GM19240 (cell line): ENCODE measurements around the gene AMMECR1.
A peak's percentile ranks its signal among the peaks of the same experiment; 100 is the strongest.
"Not testable (repeated sequence)": the region's sequence is repeated elsewhere in the genome, so short reads cannot be mapped to it uniquely, and the experiment has no call there.

Experiments used
- DNase-seq: peaks from one replicate; pipeline ENCODE4 v3.0.0; 2011; ENCODE audit warnings: low spot score; ENCODE audit not compliant: insufficient read length

Gene AMMECR1

GRCh38 chrX:110171442-110171841 is 146.4 kb downstream of the AMMECR1 start:
- DNase-seq = no peak

- no peak for DNase-seq
Observed at GRCh38 chrX:110170029-110170428, 147.9 kb downstream of the AMMECR1 start.

- DNase-seq = no peak
Observed at GRCh38 chrX:110168585-110168984, 149.3 kb downstream of the AMMECR1 start.

GRCh38 chrX:110167952-110168451 is 149.9 kb downstream of the AMMECR1 start:
- peak; percentile 23 for DNase-seq

- DNase-seq = no peak
Observed at GRCh38 chrX:110163488-110163887, 154.4 kb downstream of the AMMECR1 start.

- DNase-seq = no peak
Observed at GRCh38 chrX:110162867-110163266, 155.0 kb downstream of the AMMECR1 start.

- DNase-seq = no peak
Observed at GRCh38 chrX:110162131-110162530, 155.8 kb downstream of the AMMECR1 start.

GRCh38 chrX:110161361-110161686 is 156.6 kb downstream of the AMMECR1 start:
- DNase-seq = no peak

- DNase-seq = no peak
Observed at GRCh38 chrX:110159865-110160264, 158.0 kb downstream of the AMMECR1 start.

- no peak for DNase-seq
Observed at GRCh38 chrX:110159235-110159634, 158.7 kb downstream of the AMMECR1 start.

GRCh38 chrX:110157444-110157843 is 160.4 kb downstream of the AMMECR1 start:
- no peak for DNase-seq

- DNase-seq = no peak
Observed at GRCh38 chrX:110156167-110156754, 161.6 kb downstream of the AMMECR1 start.

GRCh38 chrX:110155759-110156158 is 162.1 kb downstream of the AMMECR1 start:
- DNase-seq = no peak

- not testable (repeated sequence) for DNase-seq
Observed at GRCh38 chrX:110154328-110154727, 163.6 kb downstream of the AMMECR1 start.

GRCh38 chrX:110153896-110154295 is 164.0 kb downstream of the AMMECR1 start:
- DNase-seq = no peak

GRCh38 chrX:110153244-110153643 is 164.6 kb downstream of the AMMECR1 start:
- DNase-seq = no peak

GRCh38 chrX:110146521-110146920 is 171.4 kb downstream of the AMMECR1 start:
- peak; percentile 28 for DNase-seq

GRCh38 chrX:110145854-110146253 is 172.0 kb downstream of the AMMECR1 start:
- peak; percentile 18 for DNase-seq

GRCh38 chrX:110145311-110145710 is 172.6 kb downstream of the AMMECR1 start:
- no peak for DNase-seq
